Non-pigmented ciliary epithelial cell (primary cell): ENCODE results near the gene CDC42EP4.
"Not testable (repeated sequence)": the region's sequence is repeated elsewhere in the genome, so short reads cannot be mapped to it uniquely, and the experiment has no call there.

Experiments used
- DNase-seq: peaks from one replicate; pipeline ENCODE4 v3.0.0-alpha.2; 2010; ENCODE audit warnings: low read depth

The CDC42EP4 gene

DNA sequence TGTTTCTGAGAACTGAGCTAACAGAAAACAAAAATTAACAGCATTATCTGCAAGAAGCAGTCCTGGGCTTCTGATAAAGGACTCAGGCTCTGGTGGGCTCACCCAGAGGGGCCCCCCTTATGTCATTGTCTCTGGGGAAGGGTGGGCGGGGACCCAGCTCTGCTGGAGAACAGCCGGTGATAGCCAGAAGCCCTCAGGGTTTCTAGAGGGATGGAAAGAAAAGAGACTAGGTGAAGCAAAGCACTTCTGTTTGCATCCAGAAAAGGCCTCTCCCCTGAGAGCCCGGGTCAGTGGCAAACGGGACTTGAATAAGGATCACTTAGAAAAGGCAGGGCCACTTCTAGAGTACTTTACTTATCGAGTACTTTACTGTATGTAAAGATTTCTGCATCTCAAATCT lies 7.0 kb upstream of the CDC42EP4 start:
- no peak for DNase-seq

DNA sequence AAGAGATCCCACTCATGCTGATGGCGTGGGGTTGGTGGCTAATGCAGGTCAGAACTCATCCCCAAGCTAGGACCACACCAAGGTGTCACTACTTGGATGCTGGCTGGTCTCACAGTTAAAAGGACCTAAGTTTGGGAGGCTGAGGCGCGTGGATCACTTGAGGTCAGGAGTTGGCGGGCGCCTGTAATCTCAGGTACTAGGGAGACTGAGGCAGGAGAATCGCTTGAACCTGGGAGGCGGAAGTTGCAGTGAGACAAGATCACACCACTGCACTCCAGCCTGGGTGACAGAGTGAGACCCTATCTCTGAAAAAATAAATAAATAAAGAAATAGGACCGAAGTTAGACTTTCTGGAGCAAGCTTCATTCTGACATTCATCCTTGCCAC lies 6.6 kb upstream of the CDC42EP4 start:
- no peak for DNase-seq

GRCh38 chr17:73317513-73318426 lies 6.0 kb upstream of the CDC42EP4 start:
- DNase-seq: no peak

- no peak for DNase-seq
Observed at GRCh38 chr17:73316919-73317505, 5.2 kb upstream of the CDC42EP4 start.

- DNase-seq: no peak
Observed at GRCh38 chr17:73315471-73315870, 3.7 kb upstream of the CDC42EP4 start.

DNA sequence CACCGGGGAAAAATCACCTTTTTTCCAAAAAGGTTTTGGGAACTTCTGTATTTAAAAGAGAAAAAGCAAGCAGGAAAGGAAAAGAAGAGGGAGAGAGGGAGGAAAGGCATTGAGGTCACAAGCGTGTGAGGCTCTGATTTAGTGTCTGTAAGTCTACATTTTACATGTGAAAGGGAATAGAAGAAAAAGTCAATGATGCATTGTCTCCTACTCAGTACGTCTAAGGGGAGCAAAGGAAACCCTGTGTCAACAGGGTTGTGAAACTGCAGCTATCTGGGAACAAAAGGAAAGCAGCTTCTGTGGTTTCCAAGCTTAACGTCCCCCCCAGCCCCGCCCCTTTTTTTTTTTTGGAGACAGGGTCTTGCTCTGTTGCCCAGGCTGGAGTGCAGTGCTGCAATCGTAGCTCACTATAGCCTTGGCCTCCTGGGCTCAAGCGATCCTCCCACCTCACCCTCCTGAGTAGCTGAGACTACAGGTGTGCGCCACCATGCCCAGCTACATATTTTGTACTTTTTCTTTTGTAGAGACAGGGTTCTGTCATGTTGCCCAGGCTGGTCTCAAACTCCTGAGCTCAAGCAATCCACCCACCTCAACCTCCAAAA lies 1.8 kb upstream of the CDC42EP4 start:
- no peak for DNase-seq

DNA sequence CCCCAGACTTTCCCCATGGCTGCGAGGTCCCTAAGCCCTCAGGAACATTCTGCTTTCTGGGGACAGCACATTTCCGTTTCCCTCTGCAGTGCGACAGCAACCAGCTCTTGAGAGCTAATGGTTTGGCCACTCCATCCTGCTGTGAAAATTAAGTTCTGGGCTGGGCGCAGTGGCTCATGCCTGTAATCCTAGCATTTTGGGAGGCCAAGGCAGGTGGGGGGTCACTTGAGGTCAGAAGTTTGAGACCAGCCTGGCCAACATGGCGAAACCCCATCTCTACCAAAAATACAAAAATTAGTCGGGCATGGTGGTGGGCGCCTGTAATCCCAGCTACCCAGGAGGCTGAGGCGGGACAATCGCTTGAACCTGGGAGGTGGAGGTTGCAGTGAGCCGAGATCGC lies 1.1 kb upstream of the CDC42EP4 start:
- DNase-seq: not testable (repeated sequence)

GRCh38 chr17:73311428-73311780 lies 397 bp downstream of the CDC42EP4 start:
- no peak for DNase-seq

- no peak for DNase-seq
Observed at GRCh38 chr17:73309727-73310596, 1.8 kb downstream of the CDC42EP4 start.

- DNase-seq: not testable (repeated sequence)
Observed at GRCh38 chr17:73308959-73309358, 2.8 kb downstream of the CDC42EP4 start.

DNA sequence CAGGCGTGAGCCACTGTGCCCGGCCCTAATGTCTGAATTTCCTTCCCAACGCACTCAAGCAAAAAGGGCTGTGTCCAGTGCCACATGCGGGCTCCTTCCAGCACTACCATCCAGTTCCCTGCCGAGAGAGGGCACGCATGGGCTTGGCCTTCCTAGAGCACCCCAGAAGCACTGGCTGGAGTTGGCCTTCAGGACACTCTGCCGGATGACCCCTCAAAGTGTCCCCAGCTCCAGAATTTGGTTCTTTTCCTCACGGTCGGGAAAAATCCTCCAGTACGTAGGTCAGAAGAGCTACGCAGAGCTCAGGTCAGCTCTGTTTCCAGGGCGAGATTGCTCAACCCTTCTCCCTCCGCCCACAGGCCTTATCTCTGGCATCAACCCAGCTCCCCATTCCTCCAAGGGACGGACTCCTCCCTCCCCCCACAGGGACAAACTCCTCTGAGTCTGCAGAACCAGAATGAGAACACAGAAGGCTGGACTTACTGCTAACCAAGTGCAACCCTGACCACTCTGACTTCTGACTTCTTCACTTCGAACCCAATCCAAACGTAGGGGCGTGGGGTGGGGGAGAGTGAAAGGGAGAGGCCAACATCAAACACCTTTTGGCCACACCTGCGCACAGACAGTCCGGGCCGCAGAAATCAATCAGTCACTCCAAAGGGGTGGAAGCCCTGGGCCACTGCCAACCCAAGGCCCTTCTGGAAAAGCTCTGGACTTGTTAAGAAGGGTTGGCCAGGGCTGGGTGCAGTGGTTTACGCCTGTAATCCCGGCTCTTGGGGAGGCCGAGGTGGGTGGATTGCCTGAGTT lies 3.6 kb downstream of the CDC42EP4 start:
- DNase-seq: no peak

DNA sequence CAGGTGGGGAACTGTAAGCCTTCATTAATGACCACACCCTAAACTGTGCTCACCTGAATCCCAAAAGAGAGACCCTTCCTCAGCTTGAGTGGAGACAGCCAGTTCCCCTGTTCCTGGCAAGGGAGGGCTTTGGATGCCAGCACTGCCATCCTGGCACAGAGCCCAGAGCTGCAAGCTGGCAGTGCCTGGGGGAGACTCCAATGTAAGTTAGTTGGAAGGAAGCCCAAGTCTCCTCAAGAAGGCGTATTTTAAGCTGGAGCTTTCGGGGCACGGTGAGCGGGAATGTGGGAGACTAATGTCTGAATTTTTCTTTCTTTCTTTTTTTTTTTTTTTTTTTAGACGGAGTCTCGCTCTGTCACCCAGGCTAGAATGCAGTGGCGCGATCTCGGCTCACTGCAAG lies 4.7 kb downstream of the CDC42EP4 start:
- no peak for DNase-seq

DNA sequence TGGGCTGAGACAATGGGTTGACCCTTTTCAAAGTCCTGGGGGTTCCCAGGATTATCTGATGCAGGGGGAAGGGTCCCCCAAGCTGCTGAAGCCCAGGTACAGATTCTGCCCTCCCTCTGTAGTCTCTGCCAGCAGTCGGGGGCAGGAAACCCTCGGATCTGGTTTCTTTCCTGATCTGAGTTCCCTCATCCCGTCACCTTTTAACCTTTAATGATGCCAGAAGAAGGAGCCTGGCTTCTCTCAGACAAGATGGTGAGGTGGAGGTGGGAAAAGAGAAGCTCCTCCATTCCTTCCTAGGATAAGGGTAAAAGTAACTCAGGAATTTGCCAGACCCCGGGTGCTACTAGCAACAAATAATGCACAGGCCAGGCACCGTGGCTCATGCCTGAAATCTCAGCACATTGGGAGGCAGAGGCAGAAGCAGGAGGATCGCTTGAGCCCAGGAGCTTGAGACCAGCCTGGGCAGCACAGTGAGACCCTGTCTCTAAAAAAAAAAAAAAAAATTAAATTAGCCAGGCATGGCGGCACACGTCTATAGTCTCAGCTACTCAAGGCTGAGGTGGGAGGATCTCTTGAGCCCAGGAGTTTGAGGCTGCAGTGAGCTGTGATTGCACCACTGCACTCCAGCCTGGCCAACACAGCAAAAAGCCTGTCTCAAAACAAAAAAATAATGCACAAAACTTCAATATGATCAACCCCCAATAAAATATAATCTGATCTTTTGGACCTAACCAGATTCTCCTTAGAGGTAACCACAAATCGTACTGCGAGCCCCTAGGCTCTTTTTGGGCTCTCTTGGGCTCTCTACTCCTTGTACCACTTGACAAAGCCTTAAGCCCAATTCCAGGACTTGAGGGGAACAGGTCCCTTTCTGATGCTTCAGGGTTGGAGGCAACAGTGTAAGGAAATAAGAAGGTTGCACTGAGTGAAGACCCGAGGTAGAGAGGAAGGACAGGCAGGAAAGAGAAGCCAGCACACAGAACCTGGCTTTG lies 5.7 kb downstream of the CDC42EP4 start:
- no peak for DNase-seq

GRCh38 chr17:73304971-73305812 lies 6.6 kb downstream of the CDC42EP4 start:
- no peak for DNase-seq

DNA sequence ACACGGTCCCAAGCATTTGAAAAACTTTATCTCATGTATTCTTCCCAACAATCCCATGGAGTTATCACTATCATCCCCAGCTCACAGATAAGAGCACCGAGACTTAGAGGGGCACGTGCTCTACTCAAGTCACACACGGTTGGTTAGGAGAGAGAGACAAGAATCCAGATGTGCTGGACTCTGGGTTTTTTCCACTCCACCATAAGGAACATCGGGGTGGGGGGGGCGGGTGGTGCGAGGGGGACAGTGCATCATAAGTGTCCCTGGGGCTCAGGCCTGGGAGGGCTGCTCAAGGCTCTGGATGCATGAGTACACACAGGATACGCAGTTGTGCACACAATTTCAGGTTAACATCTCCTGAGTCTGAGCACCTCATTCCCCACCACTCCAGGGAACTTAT lies 7.4 kb downstream of the CDC42EP4 start:
- DNase-seq: no peak

DNA sequence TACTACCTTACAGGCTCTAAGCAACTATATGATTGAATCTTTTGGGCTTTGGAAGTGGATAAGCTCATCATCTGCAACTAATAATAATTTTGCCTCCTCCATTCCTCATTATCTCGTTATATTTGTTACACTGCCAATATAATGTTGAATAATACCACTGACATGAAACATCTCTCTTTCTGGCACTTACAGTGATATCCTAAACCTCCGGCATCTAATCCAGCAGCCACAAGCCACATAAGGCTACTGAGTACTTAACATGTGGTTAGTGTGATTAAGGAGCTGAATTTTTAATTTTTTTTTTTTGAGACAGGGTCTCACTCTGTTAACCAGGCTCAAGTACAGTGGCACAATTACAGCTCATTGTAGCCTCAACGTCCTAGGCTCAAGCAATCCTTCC lies 9.6 kb downstream of the CDC42EP4 start:
- DNase-seq: no peak

DNA sequence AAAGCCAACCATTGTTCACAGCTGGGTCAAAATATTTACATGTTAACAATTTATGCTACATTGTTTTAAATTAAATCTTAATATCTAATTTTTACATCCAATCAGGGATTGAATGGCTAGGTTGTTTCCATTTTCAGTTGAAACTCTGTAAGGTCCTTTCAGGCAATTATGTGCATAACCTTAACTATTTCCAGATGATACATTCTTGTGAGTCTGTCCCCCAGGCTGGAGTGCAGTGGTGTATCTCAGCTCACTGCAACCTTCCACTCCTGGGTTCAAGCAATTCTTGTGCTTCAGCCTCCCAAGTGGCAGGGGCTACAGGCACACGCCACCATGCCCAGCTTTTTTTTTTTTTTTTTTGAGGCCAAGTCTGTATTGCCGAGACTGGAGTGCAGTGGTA lies 10.4 kb downstream of the CDC42EP4 start:
- DNase-seq: no peak

DNA sequence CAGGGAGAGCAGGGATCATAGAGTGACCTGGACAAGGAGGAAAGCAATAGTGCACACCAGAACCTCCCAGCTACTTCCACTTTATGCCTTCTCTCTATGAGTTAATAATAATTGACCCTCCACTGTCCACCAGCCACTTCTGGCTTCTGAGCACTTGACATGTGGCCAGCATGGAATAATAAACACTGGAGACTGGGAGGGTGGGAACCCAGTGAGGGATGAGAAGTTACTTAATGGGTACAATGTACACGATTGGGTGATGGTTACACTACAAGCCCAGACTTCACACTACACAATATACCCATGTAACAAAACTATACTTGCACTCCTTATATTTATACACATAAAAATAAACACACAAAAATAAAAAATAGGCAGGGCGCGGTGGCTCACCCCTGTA lies 11.4 kb downstream of the CDC42EP4 start:
- no peak for DNase-seq
